Measurements from ENCODE around the gene HOXC5. TPM values are rescaled to one million over a fixed set of nuclear protein-coding genes. Genes with fewer than 3 reads are reported as not detected.
A peak's percentile ranks its signal among the peaks of the same experiment; 100 is the strongest.
"Not testable (repeated sequence)": the region's sequence is repeated elsewhere in the genome, so short reads cannot be mapped to it uniquely, and the experiment has no call there.

The HOXC5 gene
- polyA plus RNA-seq, 3 donors = not detected

DNA sequence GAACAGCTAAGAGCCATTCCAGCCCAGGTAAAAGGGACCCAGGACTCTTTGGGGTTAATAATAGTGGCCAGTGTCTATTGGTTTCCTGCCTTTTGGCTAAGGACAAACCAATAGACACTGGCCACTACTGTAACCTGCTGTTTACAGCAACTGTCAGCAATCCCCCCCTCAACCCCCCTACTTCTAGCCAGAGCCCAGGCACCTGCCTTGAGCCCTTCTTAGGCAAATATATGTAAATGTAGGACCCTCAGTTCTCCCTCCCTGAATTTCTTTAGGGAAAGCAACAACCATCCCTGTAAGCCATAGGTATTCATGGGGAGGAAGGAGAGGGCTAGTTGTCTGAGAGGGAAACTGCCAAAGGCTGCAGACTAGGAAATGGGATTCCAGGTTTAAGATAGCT lies 43.1 kb downstream of the HOXC5 start:
- DNase-seq = no peak
- H3K27ac Mint-ChIP-seq = no peak overlapping the region

GRCh38 chr12:54077843-54078242 lies 45.0 kb downstream of the HOXC5 start:
- H3K27me3 ChIP-seq (ENCODE audit: control insufficient read depth in 2 of 2, insufficient read depth in 2 of 2, low read length in 2 of 2) = peaks cover 14 to 47% of the 10 kb centered on the region in 2 donors
- Mint-ChIP-seq H3K27me3 (ENCODE audit: low read depth in 3 of 3) (peaks cover 45 to 58% (median 56%) of the 10 kb centered on the region in 3 donors), H3K4me3 (peak overlapping the region; percentile 17 to 76), H3K4me1 (peaks cover 17% of the 10 kb centered on the region), H3K27ac (peak overlapping the region in 1 of 7 donors; percentile 75)
- H4K20me1 ChIP-seq (ENCODE audit: insufficient read depth, low read length); H3K9ac ChIP-seq (ENCODE audit: insufficient read depth, low read length, poor library complexity, severe bottlenecking); H3K27ac ChIP-seq (ENCODE audit: low read depth in 1 of 2, low read length in 2 of 2); H3K36me3 ChIP-seq (replicated peaks in 1 of 2; ENCODE audit: control insufficient read depth in 1 of 2, insufficient read depth in 2 of 2, low read length in 2 of 2); H3K9me3 Mint-ChIP-seq; H3K4me3 ChIP-seq (replicated peaks in 1 of 3; ENCODE audit: low read depth in 2 of 3, low read length in 3 of 3); H2AFZ ChIP-seq (ENCODE audit: insufficient read depth, low read depth, low read length, poor library complexity, severe bottlenecking); DNase-seq; H3K79me2 ChIP-seq (ENCODE audit: insufficient read depth, low read length); H3K36me3 Mint-ChIP-seq; H3K4me2 ChIP-seq (replicated peaks; ENCODE audit: extremely low read depth, low read length, poor library complexity, severe bottlenecking); H3K4me1 ChIP-seq (ENCODE audit: control insufficient read depth in 1 of 2, insufficient read depth in 2 of 2, low read length in 2 of 2); intact Hi-C loops (cut with micrococcal nuclease); H3K9me3 ChIP-seq (replicated peaks in 1 of 2; ENCODE audit: control insufficient read depth in 1 of 2, insufficient read depth in 1 of 2, low read length in 2 of 2): not testable (repeated sequence)
- WGBS (ENCODE audit: insufficient coverage) = 66% methylated on average over 4 of the region's 10 CpGs

More for the DNA sequence above, 43.1 kb downstream of the HOXC5 start:
- TF ChIP-seq CTCF (IDR thresholded peaks at IDR 0.05) = no peak
- intact Hi-C loops (cut with micrococcal nuclease) = no loop called here
- H3K27ac ChIP-seq (ENCODE audit: low read depth in 1 of 2, low read length in 2 of 2) = no peak overlapping the region
- H3K36me3 ChIP-seq (replicated peaks in 1 of 2; ENCODE audit: control insufficient read depth in 1 of 2, insufficient read depth in 2 of 2, low read length in 2 of 2) = no peaks in the 10 kb centered on the region
- peaks cover 23 to 44% of the 10 kb centered on the region in 2 donors for H3K27me3 ChIP-seq (ENCODE audit: control insufficient read depth in 2 of 2, insufficient read depth in 2 of 2, low read length in 2 of 2)
- Mint-ChIP-seq H3K36me3 (no peaks in the 10 kb centered on the region), H3K4me3 (no peak overlapping the region), H3K4me1 (peaks cover 4% of the 10 kb centered on the region), H3K27me3 (ENCODE audit: low read depth in 3 of 3) (peaks cover 35 to 53% (median 53%) of the 10 kb centered on the region in 3 donors), H3K9me3 (no peaks in the 10 kb centered on the region)
- no peak overlapping the region for H3K4me3 ChIP-seq (replicated peaks in 1 of 3; ENCODE audit: low read depth in 2 of 3, low read length in 3 of 3)
- H4K20me1 ChIP-seq (ENCODE audit: insufficient read depth, low read length) = no peaks in the 10 kb centered on the region
- no peaks in the 10 kb centered on the region for H3K79me2 ChIP-seq (ENCODE audit: insufficient read depth, low read length)
- no peaks in the 10 kb centered on the region for H3K4me1 ChIP-seq (ENCODE audit: control insufficient read depth in 1 of 2, insufficient read depth in 2 of 2, low read length in 2 of 2)
- no peak overlapping the region for H3K9ac ChIP-seq (ENCODE audit: insufficient read depth, low read length, poor library complexity, severe bottlenecking)
- H3K4me2 ChIP-seq (replicated peaks; ENCODE audit: extremely low read depth, low read length, poor library complexity, severe bottlenecking) = no peak overlapping the region
- H2AFZ ChIP-seq (ENCODE audit: insufficient read depth, low read depth, low read length, poor library complexity, severe bottlenecking) = no peak overlapping the region
- no peaks in the 10 kb centered on the region for H3K9me3 ChIP-seq (replicated peaks in 1 of 2; ENCODE audit: control insufficient read depth in 1 of 2, insufficient read depth in 1 of 2, low read length in 2 of 2)

DNA sequence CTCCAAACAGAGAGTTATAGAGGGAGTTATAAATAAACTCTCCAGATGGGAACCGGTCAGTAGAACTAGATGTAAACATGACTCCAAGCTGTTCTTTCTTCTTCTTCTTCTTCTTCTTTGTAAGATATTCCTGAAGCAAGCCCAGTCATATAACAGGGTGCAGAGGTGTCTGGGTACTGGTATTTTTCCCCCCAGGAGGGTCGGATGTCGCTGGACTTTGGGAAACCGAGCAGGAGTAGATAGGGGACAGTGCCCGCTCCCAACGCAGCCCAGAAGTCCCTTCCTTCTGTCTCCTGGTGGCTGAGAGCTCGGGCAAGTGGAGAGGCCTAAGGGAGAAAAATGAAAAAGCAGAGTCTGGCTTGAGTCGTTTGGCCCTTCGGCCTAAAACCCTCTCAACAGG lies 46.3 kb downstream of the HOXC5 start:
- H3K4me2 ChIP-seq (replicated peaks; ENCODE audit: extremely low read depth, low read length, poor library complexity, severe bottlenecking); H3K4me1 ChIP-seq (ENCODE audit: control insufficient read depth in 1 of 2, insufficient read depth in 2 of 2, low read length in 2 of 2); H3K4me3 ChIP-seq (replicated peaks in 1 of 3; ENCODE audit: low read depth in 2 of 3, low read length in 3 of 3); intact Hi-C loops (cut with micrococcal nuclease); H3K36me3 Mint-ChIP-seq; H3K9me3 ChIP-seq (replicated peaks in 1 of 2; ENCODE audit: control insufficient read depth in 1 of 2, insufficient read depth in 1 of 2, low read length in 2 of 2); H4K20me1 ChIP-seq (ENCODE audit: insufficient read depth, low read length); H3K79me2 ChIP-seq (ENCODE audit: insufficient read depth, low read length); H3K36me3 ChIP-seq (replicated peaks in 1 of 2; ENCODE audit: control insufficient read depth in 1 of 2, insufficient read depth in 2 of 2, low read length in 2 of 2); DNase-seq; H3K27ac Mint-ChIP-seq; H3K27ac ChIP-seq (ENCODE audit: low read depth in 1 of 2, low read length in 2 of 2); H3K9ac ChIP-seq (ENCODE audit: insufficient read depth, low read length, poor library complexity, severe bottlenecking); H2AFZ ChIP-seq (ENCODE audit: insufficient read depth, low read depth, low read length, poor library complexity, severe bottlenecking): not testable (repeated sequence)
- peaks cover 25 to 51% of the 10 kb centered on the region in 2 donors for H3K27me3 ChIP-seq (ENCODE audit: control insufficient read depth in 2 of 2, insufficient read depth in 2 of 2, low read length in 2 of 2)
- Mint-ChIP-seq H3K27me3 (ENCODE audit: low read depth in 3 of 3) (peaks cover 53 to 66% (median 60%) of the 10 kb centered on the region in 3 donors), H3K9me3 (peaks cover 0 to 11% (median 7%) of the 10 kb centered on the region in 7 donors), H3K4me1 (peaks cover 19% of the 10 kb centered on the region), H3K4me3 (peak overlapping the region in 1 of 2 donors; percentile 9)
- no CpG with 5 or more reads among the region's 9 CpGs for WGBS (ENCODE audit: insufficient coverage)

- H3K4me3 ChIP-seq (replicated peaks in 1 of 3; ENCODE audit: low read depth in 2 of 3, low read length in 3 of 3); H3K36me3 ChIP-seq (replicated peaks in 1 of 2; ENCODE audit: control insufficient read depth in 1 of 2, insufficient read depth in 2 of 2, low read length in 2 of 2); H3K9ac ChIP-seq (ENCODE audit: insufficient read depth, low read length, poor library complexity, severe bottlenecking); intact Hi-C loops (cut with micrococcal nuclease); H4K20me1 ChIP-seq (ENCODE audit: insufficient read depth, low read length); H3K4me2 ChIP-seq (replicated peaks; ENCODE audit: extremely low read depth, low read length, poor library complexity, severe bottlenecking); H3K36me3 Mint-ChIP-seq; H3K9me3 ChIP-seq (replicated peaks in 1 of 2; ENCODE audit: control insufficient read depth in 1 of 2, insufficient read depth in 1 of 2, low read length in 2 of 2); H3K79me2 ChIP-seq (ENCODE audit: insufficient read depth, low read length); H3K27ac ChIP-seq (ENCODE audit: low read depth in 1 of 2, low read length in 2 of 2); H3K4me1 ChIP-seq (ENCODE audit: control insufficient read depth in 1 of 2, insufficient read depth in 2 of 2, low read length in 2 of 2); H2AFZ ChIP-seq (ENCODE audit: insufficient read depth, low read depth, low read length, poor library complexity, severe bottlenecking); DNase-seq: not testable (repeated sequence)
- WGBS (ENCODE audit: insufficient coverage) = 88% methylated on average over 12 of the region's 19 CpGs
- Mint-ChIP-seq H3K27me3 (ENCODE audit: low read depth in 3 of 3) (peaks cover 59 to 71% (median 65%) of the 10 kb centered on the region in 3 donors), H3K9me3 (peaks cover 0 to 14% (median 7%) of the 10 kb centered on the region in 7 donors), H3K4me3 (peak overlapping the region in 1 of 2 donors; percentile 54), H3K27ac (peak overlapping the region in 1 of 7 donors; percentile 21), H3K4me1 (peaks cover 19% of the 10 kb centered on the region)
- peaks cover 35 to 55% of the 10 kb centered on the region in 2 donors for H3K27me3 ChIP-seq (ENCODE audit: control insufficient read depth in 2 of 2, insufficient read depth in 2 of 2, low read length in 2 of 2)
These were observed 47.4 kb downstream of the HOXC5 start for GRCh38 chr12:54080008-54080924.

All from CD14-positive monocyte (primary cell).